ENCODE results near the gene STK31. TPM values are rescaled to one million over a fixed set of nuclear protein-coding genes. Genes with fewer than 3 reads are reported as not detected.
"Not testable (repeated sequence)": the region's sequence is repeated elsewhere in the genome, so short reads cannot be mapped to it uniquely, and the experiment has no call there.

STK31 gene
- total and polyA plus RNA-seq, 3 donors from 2014 or later: 59.7 to 79.8 (median 76.8) TPM

DNA sequence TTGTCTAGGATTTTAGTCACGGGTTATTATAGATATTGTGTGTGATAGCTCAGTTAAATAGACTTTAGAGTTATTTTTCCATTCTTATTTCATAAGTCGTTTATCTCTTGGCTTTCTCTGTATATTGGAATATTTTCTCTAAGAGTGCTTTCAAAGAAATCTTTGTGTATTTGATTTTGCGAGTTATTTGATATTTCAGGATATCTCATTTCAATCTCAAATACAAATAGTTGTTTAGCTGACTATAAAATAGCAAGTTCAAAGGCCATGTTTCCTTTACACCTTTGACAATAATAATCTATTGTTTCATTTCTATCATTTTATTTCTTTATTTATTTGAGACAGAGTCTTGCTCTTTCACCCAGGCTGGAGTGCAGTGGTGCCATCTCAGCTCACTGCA lies 55.9 kb downstream of the STK31 start:
- no peak for TF ChIP-seq POLR2A (IDR thresholded peaks at IDR 0.05)
- TF ChIP-seq, protein P1, sequence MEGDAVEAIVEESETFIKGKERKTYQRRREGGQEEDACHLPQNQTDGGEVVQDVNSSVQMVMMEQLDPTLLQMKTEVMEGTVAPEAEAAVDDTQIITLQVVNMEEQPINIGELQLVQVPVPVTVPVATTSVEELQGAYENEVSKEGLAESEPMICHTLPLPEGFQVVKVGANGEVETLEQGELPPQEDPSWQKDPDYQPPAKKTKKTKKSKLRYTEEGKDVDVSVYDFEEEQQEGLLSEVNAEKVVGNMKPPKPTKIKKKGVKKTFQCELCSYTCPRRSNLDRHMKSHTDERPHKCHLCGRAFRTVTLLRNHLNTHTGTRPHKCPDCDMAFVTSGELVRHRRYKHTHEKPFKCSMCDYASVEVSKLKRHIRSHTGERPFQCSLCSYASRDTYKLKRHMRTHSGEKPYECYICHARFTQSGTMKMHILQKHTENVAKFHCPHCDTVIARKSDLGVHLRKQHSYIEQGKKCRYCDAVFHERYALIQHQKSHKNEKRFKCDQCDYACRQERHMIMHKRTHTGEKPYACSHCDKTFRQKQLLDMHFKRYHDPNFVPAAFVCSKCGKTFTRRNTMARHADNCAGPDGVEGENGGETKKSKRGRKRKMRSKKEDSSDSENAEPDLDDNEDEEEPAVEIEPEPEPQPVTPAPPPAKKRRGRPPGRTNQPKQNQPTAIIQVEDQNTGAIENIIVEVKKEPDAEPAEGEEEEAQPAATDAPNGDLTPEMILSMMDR (IDR thresholded peaks at IDR 0.05): no peak
- DNase-seq: no peak
- H3K4me1 ChIP-seq: no peaks in the 10 kb centered on the region
- no peaks in the 10 kb centered on the region for H3K27me3 ChIP-seq
- WGBS, 2 donors: 87 to 93% methylated on average over 3 of the region's 3 CpGs
- H3K4me3 ChIP-seq: no peak overlapping the region
- H3K9me3 ChIP-seq: no peaks in the 10 kb centered on the region
- intact Hi-C loops (cut with DNase I; ENCODE audit: low total_unique reads): no loop called here
- no peak overlapping the region for H3K27ac ChIP-seq
- H3K36me3 ChIP-seq (ENCODE audit: low read depth, missing control alignments): no peaks in the 10 kb centered on the region

DNA sequence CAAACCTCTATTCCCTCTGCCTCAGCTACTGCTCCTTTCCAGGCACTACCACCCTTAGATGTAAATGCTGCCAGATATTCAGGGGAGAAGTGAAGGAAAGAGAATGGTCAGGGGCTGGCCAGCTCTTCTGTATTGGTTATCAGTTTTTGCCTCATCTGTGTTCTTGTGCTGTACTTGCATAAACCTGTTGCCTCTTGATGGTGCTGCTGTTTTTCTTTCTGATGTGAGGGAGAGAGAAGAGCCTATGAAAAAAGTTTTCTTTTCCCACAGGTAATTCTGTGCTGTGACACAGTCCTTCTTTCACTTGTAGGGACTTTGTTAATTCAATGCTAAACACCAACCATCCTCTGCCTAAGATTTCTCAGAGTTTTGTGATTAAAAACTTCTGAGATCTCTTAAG lies 57.5 kb downstream of the STK31 start:
- intact Hi-C loops (cut with DNase I; ENCODE audit: low total_unique reads): no loop called here
- H3K4me3 ChIP-seq: no peak overlapping the region
- DNase-seq: no peak
- H3K27me3 ChIP-seq: no peaks in the 10 kb centered on the region
- TF ChIP-seq, protein P1 (IDR thresholded peaks at IDR 0.05): no peak
- no peak for TF ChIP-seq POLR2A (IDR thresholded peaks at IDR 0.05)
- H3K36me3 ChIP-seq (ENCODE audit: low read depth, missing control alignments): no peaks in the 10 kb centered on the region
- H3K4me1 ChIP-seq: no peaks in the 10 kb centered on the region
- H3K27ac ChIP-seq: no peak overlapping the region
- no peaks in the 10 kb centered on the region for H3K9me3 ChIP-seq

DNA sequence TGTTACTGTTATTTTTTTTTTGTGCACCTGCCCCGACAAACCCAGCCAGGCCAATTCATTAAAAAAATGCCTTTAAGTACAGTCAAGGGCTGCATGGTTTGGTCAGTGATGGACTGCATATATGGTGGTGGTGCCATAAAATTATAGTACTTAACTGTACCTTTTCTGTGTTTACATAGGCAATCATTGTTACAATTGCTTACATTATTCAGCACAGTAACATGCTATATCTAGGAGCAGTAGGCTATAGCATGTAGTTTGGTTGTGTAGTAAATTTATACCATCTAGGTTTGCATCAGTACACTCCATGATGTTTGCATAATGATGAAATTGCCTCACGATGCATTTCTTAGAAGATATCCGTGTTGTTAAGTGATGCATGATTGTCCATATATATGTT lies 58.0 kb downstream of the STK31 start:
- DNase-seq: no peak
- Histone ChIP-seq H3K4me1 (no peaks in the 10 kb centered on the region), H3K27ac (no peak overlapping the region), H3K4me3 (no peak overlapping the region), H3K36me3 (ENCODE audit: low read depth, missing control alignments) (no peaks in the 10 kb centered on the region), H3K27me3 (no peaks in the 10 kb centered on the region), H3K9me3 (no peaks in the 10 kb centered on the region)
- intact Hi-C loops (cut with DNase I; ENCODE audit: low total_unique reads): no loop called here
- 73 to 85% methylated on average over 3 of the region's 3 CpGs for WGBS, 2 donors
- TF ChIP-seq, protein P1 (IDR thresholded peaks at IDR 0.05): no peak
- TF ChIP-seq POLR2A (IDR thresholded peaks at IDR 0.05): no peak

DNA sequence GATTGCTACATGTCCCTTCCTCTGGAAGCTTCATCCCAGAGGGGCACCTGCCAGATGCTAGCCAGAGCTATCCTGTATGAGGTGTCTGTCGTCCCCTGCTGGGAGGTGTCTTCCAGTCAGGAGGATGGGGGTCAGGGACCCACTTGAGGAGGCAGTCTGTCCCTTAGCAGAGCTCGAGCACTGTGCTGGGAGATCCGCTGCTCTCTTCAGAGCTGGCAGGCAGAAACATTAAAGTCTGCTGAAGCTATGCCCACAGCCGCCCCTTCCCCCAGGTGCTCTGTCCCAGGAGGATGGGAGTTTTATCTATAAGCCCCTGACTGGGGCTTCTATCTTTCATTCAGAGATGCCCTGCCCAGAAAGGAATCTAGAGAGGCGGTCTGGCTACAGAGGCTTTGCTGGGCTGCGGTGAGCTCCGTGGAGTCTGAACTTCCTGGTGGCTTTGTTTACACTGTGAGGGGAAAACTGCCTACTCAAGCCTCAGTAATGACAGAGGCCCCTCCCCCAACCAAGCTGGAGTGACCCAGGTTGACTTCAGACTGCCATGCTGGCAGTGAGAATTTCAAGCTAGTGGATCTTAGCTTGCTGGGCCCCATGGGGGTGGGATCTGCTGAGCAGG lies 69.3 kb downstream of the STK31 start:
- intact Hi-C loops (cut with DNase I; ENCODE audit: low total_unique reads); DNase-seq: not testable (repeated sequence)
- 85 to 93% methylated on average over 4 to 7 of the region's 7 CpGs for WGBS, 2 donors

DNA sequence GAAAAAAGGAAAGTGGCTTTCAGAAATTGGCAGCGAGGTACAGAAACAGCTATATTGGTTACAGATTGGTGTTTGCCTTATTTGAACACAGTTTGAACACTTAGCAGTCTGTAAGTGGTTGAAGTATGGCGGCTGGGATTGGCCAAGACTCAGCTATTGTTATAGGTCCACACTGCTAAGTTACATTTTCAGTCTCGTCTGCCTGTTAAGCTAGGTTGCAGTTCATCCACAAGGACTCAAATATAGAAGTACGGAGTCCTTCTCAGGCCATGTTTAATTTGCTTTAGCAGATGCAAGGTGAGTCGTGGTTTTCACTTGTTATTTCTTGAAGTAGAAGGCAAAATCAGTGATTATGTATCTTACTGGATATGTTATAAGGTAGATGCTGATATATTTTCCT lies 73.1 kb downstream of the STK31 start:
- Histone ChIP-seq H3K4me3 (no peak overlapping the region), H3K4me1 (no peaks in the 10 kb centered on the region), H3K27me3 (no peaks in the 10 kb centered on the region), H3K27ac (no peak overlapping the region), H3K9me3 (no peaks in the 10 kb centered on the region), H3K36me3 (ENCODE audit: low read depth, missing control alignments) (no peaks in the 10 kb centered on the region)
- 87 to 88% methylated on average over 5 of the region's 5 CpGs for WGBS, 2 donors
- intact Hi-C loops (cut with DNase I; ENCODE audit: low total_unique reads): no loop called here
- TF ChIP-seq, protein P1 (IDR thresholded peaks at IDR 0.05): no peak
- no peak for TF ChIP-seq POLR2A (IDR thresholded peaks at IDR 0.05)
- no peak for DNase-seq

More for the DNA sequence above, 69.3 kb downstream of the STK31 start:
- H3K27me3 ChIP-seq; H3K4me1 ChIP-seq; H3K9me3 ChIP-seq; H3K4me3 ChIP-seq; H3K27ac ChIP-seq; H3K36me3 ChIP-seq (ENCODE audit: low read depth, missing control alignments): not testable (repeated sequence)
